GM12892 (cell line): ENCODE measurements around the gene CST9.

Source experiments
- DNase-seq: peaks from one replicate; pipeline ENCODE4 v3.0.0; 2011; ENCODE audit not compliant: insufficient read length
- FAIRE-seq: peaks from 2 replicates; lab custom pipeline; 2011; peaks lifted over from hg19 to GRCh38; lab: Jason Lieb, UNC
- POLR2A ChIP-seq: IDR thresholded peaks from 2 replicates; pipeline ENCODE4 v1.6.1; 2011; ENCODE audit warnings: low read depth, low read length, control low read depth
- POLR2AphosphoS5 ChIP-seq: IDR thresholded peaks from 2 replicates; pipeline ENCODE4 v1.6.1; 2011; ENCODE audit warnings: low read depth, low read length, control low read depth
- TAF1 ChIP-seq: IDR thresholded peaks from 2 replicates; pipeline ENCODE4 v1.6.1; 2011; ENCODE audit warnings: low read depth, mild to moderate bottlenecking, control low read depth, low read length, borderline replicate concordance

Gene CST9

DNA sequence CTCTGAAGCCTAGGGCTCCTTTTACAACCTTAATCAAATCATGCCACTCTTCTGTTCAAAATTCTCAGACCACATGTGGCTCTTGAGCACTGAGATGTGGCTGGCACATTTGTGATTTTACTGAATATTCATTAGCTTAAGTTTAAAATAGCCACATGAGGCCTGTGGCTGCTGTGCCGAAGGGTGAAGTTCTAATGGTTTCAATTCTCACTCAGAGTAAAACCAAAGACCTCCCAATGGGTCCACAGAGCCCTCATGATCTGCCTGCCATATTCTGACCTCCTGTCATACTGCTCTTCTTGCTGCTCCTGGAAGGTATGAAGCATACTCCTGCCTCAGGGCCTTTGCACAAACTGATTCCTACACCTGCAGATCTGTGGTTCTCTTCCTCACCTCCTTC is 39.9 kb upstream of the CST9 start:
- FAIRE-seq (no peak), DNase-seq (no peak)

GRCh38 chr20:23644164-23644563 is 38.4 kb upstream of the CST9 start:
- no peak for DNase-seq
- FAIRE-seq, result no peak
- TF ChIP-seq POLR2A, result no peak

More for the DNA sequence above, 39.9 kb upstream of the CST9 start:
- TF ChIP-seq POLR2AphosphoS5 (no peak), TAF1 (no peak), POLR2A (no peak)

GRCh38 chr20:23643659-23644058 is 37.9 kb upstream of the CST9 start:
- FAIRE-seq, result no peak
- TF ChIP-seq TAF1 (no peak), POLR2AphosphoS5 (no peak), POLR2A (no peak)
- DNase-seq, result no peak

- TF ChIP-seq POLR2A (no peak), TAF1 (no peak), POLR2AphosphoS5 (no peak)
- DNase-seq (no peak), FAIRE-seq (no peak)
Observed at GRCh38 chr20:23641936-23642751, 36.4 kb upstream of the CST9 start.

GRCh38 chr20:23640671-23641667 is 35.3 kb upstream of the CST9 start:
- TF ChIP-seq TAF1 (no peak), POLR2AphosphoS5 (no peak)
- no peak for FAIRE-seq
- no peak for DNase-seq

- DNase-seq (no peak), FAIRE-seq (no peak)
- no peak for TF ChIP-seq POLR2AphosphoS5
- no peak for TF ChIP-seq POLR2A
- TF ChIP-seq TAF1, result no peak
Observed at GRCh38 chr20:23640018-23640601, 34.4 kb upstream of the CST9 start.

DNA sequence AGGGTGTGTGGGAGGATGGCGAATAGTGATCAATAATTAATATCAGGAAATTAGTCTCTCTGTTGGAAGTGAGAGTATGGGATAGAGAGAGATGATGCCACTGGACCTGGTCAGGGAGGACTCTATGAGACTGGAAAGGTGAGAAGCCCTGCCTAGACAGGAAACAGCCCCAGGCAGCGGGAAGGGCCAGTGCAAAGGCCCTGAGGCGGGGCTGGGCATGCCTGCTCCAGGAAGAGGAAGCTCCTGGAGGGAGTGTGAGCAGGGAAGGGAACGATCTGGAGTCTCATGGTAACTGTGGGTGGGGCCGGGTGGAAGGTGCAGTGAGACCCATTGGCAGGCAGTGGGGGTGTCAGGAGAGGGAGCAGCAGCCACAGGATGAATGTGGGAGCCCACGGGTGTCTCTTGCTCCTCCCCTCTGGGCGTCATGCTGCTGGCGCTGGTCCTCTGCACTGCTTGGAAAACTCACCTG is 33.8 kb upstream of the CST9 start:
- TF ChIP-seq POLR2AphosphoS5 (no peak), POLR2A (no peak), TAF1 (no peak)
- FAIRE-seq (no peak), DNase-seq (no peak)

DNA sequence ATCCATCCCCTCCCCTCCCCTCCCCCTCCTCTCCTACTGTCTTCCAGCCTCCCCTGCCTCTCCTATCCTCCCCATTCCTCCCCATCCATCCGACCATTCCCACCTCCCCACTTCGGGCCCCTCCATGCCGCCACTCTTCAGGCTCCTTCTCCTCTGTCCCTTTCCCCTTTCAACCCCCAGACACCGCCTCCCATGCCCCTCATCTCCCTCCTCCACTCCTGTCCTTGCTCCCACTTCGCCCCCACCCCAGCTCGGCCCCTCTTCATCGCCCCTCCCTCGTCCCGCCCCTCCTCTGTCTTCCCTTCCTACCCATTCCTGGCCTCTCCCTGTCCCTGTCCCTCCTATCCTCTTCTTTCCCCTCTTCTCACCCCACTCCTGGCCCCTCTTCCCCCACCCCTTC is 32.6 kb upstream of the CST9 start:
- no peak for TF ChIP-seq POLR2AphosphoS5
- TF ChIP-seq TAF1, result no peak
- TF ChIP-seq POLR2A, result no peak
- DNase-seq (no peak), FAIRE-seq (no peak)

GRCh38 chr20:23637282-23638221 is 31.8 kb upstream of the CST9 start, which contains the start of gene CST3:
TSS of gene CST3 (minus strand) at chr20:23637955. CDS start at chr20:23637862, 93 bp downstream.
- peak; percentile 50 for DNase-seq
- no peak for FAIRE-seq
- TF ChIP-seq POLR2AphosphoS5 (no peak), POLR2A (no peak), TAF1 (no peak)

- DNase-seq, result no peak
- TF ChIP-seq POLR2AphosphoS5 (no peak), TAF1 (no peak), POLR2A (no peak)
- FAIRE-seq, result no peak
Observed at GRCh38 chr20:23636908-23637281, 31.2 kb upstream of the CST9 start.
